T1000 (cell line): ENCODE measurements around the gene PIGM.

Source experiments
- DNase-seq: peaks from one replicate; lab custom pipeline; 2025; ENCODE audit warnings: mixed read lengths; lab: John Stamatoyannopoulos, UW

PIGM gene

GRCh38 chr1:160031365-160032164, at the start of gene PIGM:
TSS of gene PIGM (minus strand) at chr1:160031990. CDS start at chr1:160031739, 251 bp downstream.
- DNase-seq = peak; percentile 78

- no peak for DNase-seq
These were observed 49.6 kb upstream of the PIGM start, which contains the start of gene KCNJ9 for GRCh38 chr1:160081261-160081936. TSS of gene KCNJ9 (plus strand) at chr1:160081538. CDS start at chr1:160084031, 2,493 bp downstream.

GRCh38 chr1:160080381-160081100, 48.8 kb upstream of the PIGM start:
- DNase-seq = no peak

GRCh38 chr1:160079448-160079847, 47.7 kb upstream of the PIGM start:
- DNase-seq = no peak

- DNase-seq = no peak
These were observed 46.9 kb upstream of the PIGM start for GRCh38 chr1:160078512-160079195.

GRCh38 chr1:160077486-160077885, 45.7 kb upstream of the PIGM start:
- no peak for DNase-seq

- no peak for DNase-seq
These were observed 44.5 kb upstream of the PIGM start for GRCh38 chr1:160076295-160076694.

GRCh38 chr1:160075836-160076235, 44.0 kb upstream of the PIGM start:
- no peak for DNase-seq

- no peak for DNase-seq
These were observed 43.1 kb upstream of the PIGM start for GRCh38 chr1:160074865-160075264.

GRCh38 chr1:160071289-160071688, 39.5 kb upstream of the PIGM start:
- no peak for DNase-seq

- no peak for DNase-seq
These were observed 38.7 kb upstream of the PIGM start for GRCh38 chr1:160070243-160071163.

- DNase-seq = no peak
These were observed 37.9 kb upstream of the PIGM start, which contains the start of gene KCNJ10 for GRCh38 chr1:160069460-160070231. TSS of gene KCNJ10 (minus strand) at chr1:160070160. CDS start at chr1:160042532, 27,628 bp downstream.

GRCh38 chr1:160068225-160068624, 36.4 kb upstream of the PIGM start:
- no peak for DNase-seq

- DNase-seq = no peak
These were observed 35.3 kb upstream of the PIGM start for GRCh38 chr1:160066829-160067745.

- no peak for DNase-seq
These were observed 33.0 kb upstream of the PIGM start for GRCh38 chr1:160064746-160065145.

GRCh38 chr1:160064164-160064563, 32.4 kb upstream of the PIGM start:
- no peak for DNase-seq

GRCh38 chr1:160063176-160063575, 31.4 kb upstream of the PIGM start:
- no peak for DNase-seq

- no peak for DNase-seq
These were observed 30.4 kb upstream of the PIGM start for GRCh38 chr1:160062230-160062532.
